ENCODE results near the gene RSPH10B2. TPM values are rescaled to one million over a fixed set of nuclear protein-coding genes. Genes with fewer than 3 reads are reported as not detected.
"Not testable (repeated sequence)": the region's sequence is repeated elsewhere in the genome, so short reads cannot be mapped to it uniquely, and the experiment has no call there.

The RSPH10B2 gene
- total and polyA plus RNA-seq, 2 of the 8 experiments (the other 6 are each of a cell fraction or from before 2014, with no cell fraction given), result 0.14 to 0.35 TPM

DNA sequence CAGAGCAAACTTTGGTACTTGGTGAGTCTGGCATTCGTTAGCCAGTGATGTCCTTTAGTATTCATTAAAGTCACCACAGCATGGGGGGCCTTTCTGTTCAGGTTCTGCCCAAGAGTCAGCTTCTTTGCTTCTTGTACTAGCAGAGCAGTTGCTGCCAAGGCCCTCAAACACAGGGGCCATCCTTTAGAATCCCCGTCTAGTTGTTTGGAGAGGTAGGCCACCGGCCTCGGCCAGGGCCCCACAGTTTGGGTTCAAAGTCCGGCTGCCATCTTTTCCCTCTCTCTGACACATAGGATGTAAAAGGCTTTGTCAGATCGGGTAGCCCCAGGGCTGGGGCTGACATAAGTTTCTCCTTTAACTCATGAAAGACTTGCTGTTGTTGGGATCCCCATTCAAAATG, 89.8 kb downstream of the RSPH10B2 start:
- H3K56ac ChIP-seq (replicated peaks; ENCODE audit: insufficient read length, low read depth, low read length); H3K14ac ChIP-seq (ENCODE audit: insufficient read length); H2AFZ ChIP-seq (ENCODE audit: low read length); H3K79me2 ChIP-seq (ENCODE audit: control insufficient read depth in 1 of 2, insufficient read depth in 2 of 2, low read length in 2 of 2); H3K27ac ChIP-seq (ENCODE audit: low read depth, low read length); H3K18ac ChIP-seq (ENCODE audit: extremely low read depth, low read length); H2AK5ac ChIP-seq (ENCODE audit: low read depth, low read length); H3K4me1 ChIP-seq (replicated peaks in 1 of 4; ENCODE audit: control insufficient read depth in 3 of 4, insufficient read depth in 4 of 4, low read length in 3 of 4); H3K27me3 ChIP-seq (replicated peaks in 1 of 4; ENCODE audit: control insufficient read depth in 3 of 4, extremely low read depth in 1 of 4, insufficient read depth in 3 of 4, low read length in 3 of 4); H3K23me2 ChIP-seq (ENCODE audit: low read depth, low read length); H3K9me3 ChIP-seq (ENCODE audit: insufficient read depth in 2 of 2, low read depth in 1 of 2, low read length in 1 of 2); H4K8ac ChIP-seq (ENCODE audit: extremely low read depth, insufficient read depth, low read length); H3K4ac ChIP-seq (replicated peaks; ENCODE audit: insufficient read length, low read depth, low read length); H2BK20ac ChIP-seq (ENCODE audit: low read length); H4K5ac ChIP-seq (ENCODE audit: insufficient read length, low read depth, low read length); H2BK15ac ChIP-seq (ENCODE audit: low read length); H2BK12ac ChIP-seq (ENCODE audit: low read depth, low read length); POLR2A ChIA-PET (ENCODE audit: partially characterized antibody); H2BK120ac ChIP-seq (replicated peaks; ENCODE audit: low read depth, low read length); H3K9ac ChIP-seq (replicated peaks in 1 of 4; ENCODE audit: extremely low read depth in 1 of 4, low read depth in 3 of 4, low read length in 3 of 4); H3K4me2 ChIP-seq (ENCODE audit: insufficient read depth in 1 of 2, low read depth in 2 of 2, low read length in 2 of 2); DNase-seq (ENCODE audit: low read depth in 1 of 2, low spot score in 2 of 2); H3K23ac ChIP-seq (ENCODE audit: insufficient read length); H4K91ac ChIP-seq (replicated peaks; ENCODE audit: insufficient read length, low read length); H3K4me3 ChIP-seq (ENCODE audit: extremely low read depth in 1 of 4, insufficient read depth in 2 of 4, low read depth in 3 of 4, low read length in 4 of 4); CTCF ChIA-PET (ENCODE audit: partially characterized antibody); H3K36me3 ChIP-seq (ENCODE audit: control insufficient read depth in 2 of 4, insufficient read depth in 4 of 4, low read length in 3 of 4); H2BK5ac ChIP-seq (ENCODE audit: low read depth, low read length); H3K79me1 ChIP-seq (ENCODE audit: low read depth, low read length); FAIRE-seq; H4K20me1 ChIP-seq (replicated peaks in 1 of 2; ENCODE audit: control insufficient read depth in 1 of 2, insufficient read depth in 2 of 2, low read length in 2 of 2): not testable (repeated sequence)
- 70% methylated on average over 2 of the region's 6 CpGs; no CpG with 5 or more reads in 1 of the 2 experiments for WGBS, 2 experiments (ENCODE audit: extremely low coverage in 1 of 2, insufficient coverage in 1 of 2, insufficient read length in 1 of 2, insufficient replicate concordance in 2 of 2, low coverage in 1 of 2, low lambda C conversion rate in 2 of 2, missing lambda C conversion rate in 1 of 2)

DNA sequence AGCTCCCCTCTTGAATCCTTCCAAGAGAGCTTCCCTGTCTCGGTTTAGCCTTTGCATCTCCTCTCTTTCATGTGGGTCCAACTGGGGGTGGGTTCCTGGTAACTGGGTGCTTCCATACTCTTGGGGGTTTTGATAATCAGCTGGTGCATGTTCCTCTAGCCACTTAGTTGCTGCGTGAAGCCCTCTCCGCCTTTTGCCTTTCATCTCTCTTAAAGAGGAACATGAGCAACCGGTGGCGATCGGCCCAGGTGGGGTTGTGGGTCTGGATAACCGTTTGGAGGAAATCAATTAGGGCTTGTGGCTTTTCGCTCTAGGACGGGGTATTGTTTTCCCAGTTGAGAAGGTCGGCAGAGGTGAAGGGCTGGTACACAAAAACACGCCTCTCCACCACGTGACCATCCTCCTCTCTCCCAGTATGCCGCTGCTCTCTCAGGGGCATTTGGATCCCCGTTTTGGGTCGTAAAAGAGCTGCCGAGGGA, 92.1 kb downstream of the RSPH10B2 start:
- H3K79me1 ChIP-seq (ENCODE audit: low read depth, low read length); H3K23ac ChIP-seq (ENCODE audit: insufficient read length); H4K8ac ChIP-seq (ENCODE audit: extremely low read depth, insufficient read depth, low read length); H2AFZ ChIP-seq (ENCODE audit: low read length); H3K4ac ChIP-seq (replicated peaks; ENCODE audit: insufficient read length, low read depth, low read length); H2AK5ac ChIP-seq (ENCODE audit: low read depth, low read length); H4K91ac ChIP-seq (replicated peaks; ENCODE audit: insufficient read length, low read length); H3K14ac ChIP-seq (ENCODE audit: insufficient read length); H3K9ac ChIP-seq (replicated peaks in 1 of 4; ENCODE audit: extremely low read depth in 1 of 4, low read depth in 3 of 4, low read length in 3 of 4); H3K4me2 ChIP-seq (ENCODE audit: insufficient read depth in 1 of 2, low read depth in 2 of 2, low read length in 2 of 2); H3K27ac ChIP-seq (ENCODE audit: low read depth, low read length); H2BK20ac ChIP-seq (ENCODE audit: low read length); H2BK12ac ChIP-seq (ENCODE audit: low read depth, low read length); DNase-seq (ENCODE audit: low read depth in 1 of 2, low spot score in 2 of 2); H3K27me3 ChIP-seq (replicated peaks in 1 of 4; ENCODE audit: control insufficient read depth in 3 of 4, extremely low read depth in 1 of 4, insufficient read depth in 3 of 4, low read length in 3 of 4); H3K23me2 ChIP-seq (ENCODE audit: low read depth, low read length); FAIRE-seq; POLR2A ChIA-PET (ENCODE audit: partially characterized antibody); H4K20me1 ChIP-seq (replicated peaks in 1 of 2; ENCODE audit: control insufficient read depth in 1 of 2, insufficient read depth in 2 of 2, low read length in 2 of 2); H3K36me3 ChIP-seq (ENCODE audit: control insufficient read depth in 2 of 4, insufficient read depth in 4 of 4, low read length in 3 of 4); H3K79me2 ChIP-seq (ENCODE audit: control insufficient read depth in 1 of 2, insufficient read depth in 2 of 2, low read length in 2 of 2); H2BK15ac ChIP-seq (ENCODE audit: low read length); H3K4me3 ChIP-seq (ENCODE audit: extremely low read depth in 1 of 4, insufficient read depth in 2 of 4, low read depth in 3 of 4, low read length in 4 of 4); H4K5ac ChIP-seq (ENCODE audit: insufficient read length, low read depth, low read length); H2BK120ac ChIP-seq (replicated peaks; ENCODE audit: low read depth, low read length); H3K9me3 ChIP-seq (ENCODE audit: insufficient read depth in 2 of 2, low read depth in 1 of 2, low read length in 1 of 2); H3K18ac ChIP-seq (ENCODE audit: extremely low read depth, low read length); H3K56ac ChIP-seq (replicated peaks; ENCODE audit: insufficient read length, low read depth, low read length); H2BK5ac ChIP-seq (ENCODE audit: low read depth, low read length); H3K4me1 ChIP-seq (replicated peaks in 1 of 4; ENCODE audit: control insufficient read depth in 3 of 4, insufficient read depth in 4 of 4, low read length in 3 of 4): not testable (repeated sequence)
- CTCF ChIA-PET (ENCODE audit: partially characterized antibody), result interaction anchor here (1.3 kb wide), 1 partner anchor 79 kb away, joined by 3 read pairs; no protein-coding TSS in a partner anchor
- 90% methylated on average over 16 of the region's 16 CpGs; no CpG with 5 or more reads in 1 of the 2 experiments for WGBS, 2 experiments (ENCODE audit: extremely low coverage in 1 of 2, insufficient coverage in 1 of 2, insufficient read length in 1 of 2, insufficient replicate concordance in 2 of 2, low coverage in 1 of 2, low lambda C conversion rate in 2 of 2, missing lambda C conversion rate in 1 of 2)

All from H1 (cell line).